Adrenal gland (tissue), 12 donors: ENCODE measurements around the gene BCOR. TPM values are rescaled to one million over a fixed set of nuclear protein-coding genes. Genes with fewer than 3 reads are reported as not detected.

ENCODE experiments used
- DNase-seq, 7 donors: peaks; one replicate each; pipeline ENCODE4 v3.0.0-alpha.2; 2019 to 2020
- H3K27ac ChIP-seq, 5 donors: fragments of 200-600 bp; sonication (generic) in 4 of 5; 1 replicate in 3 of 5; 2 replicates in 2 of 5; pipeline versions ENCODE4 v1.5.1 to v1.8.0; 2016 to 2020; ENCODE audit warnings: mild to moderate bottlenecking in 1 of 5
- H3K27me3 ChIP-seq: fragments of 200-600 bp; 2 replicates; pipeline ENCODE4 v1.8.0; 2021
- H3K36me3 ChIP-seq, 2 donors: fragments of 200-600 bp; replicated peaks in 1 of 2; 1 replicate in 1 of 2; 2 replicates in 1 of 2; pipeline versions ENCODE4 v1.5.1 to v1.8.0; 2018 to 2022
- H3K4me1 ChIP-seq, 2 donors: fragments of 200-600 bp; replicated peaks in 1 of 2; 1 replicate in 1 of 2; 2 replicates in 1 of 2; pipeline versions ENCODE4 v1.5.1 to v1.8.0; 2018 to 2021
- H3K4me3 ChIP-seq, 4 donors: fragments of 200-600 bp; sonication (generic) in 3 of 4; one replicate each; pipeline ENCODE4 v1.5.1; 2016 to 2018
- H3K9me3 ChIP-seq, 3 donors: fragments of 200-600 bp; sonication (generic) in 1 of 3; replicated peaks in 1 of 3; 1 replicate in 2 of 3; 2 replicates in 1 of 3; pipeline versions ENCODE4 v1.5.1 to v1.8.0; 2016 to 2021
- POLR2A ChIP-seq, 2 donors: fragments of 450-650 bp; IDR thresholded peaks; one replicate each; pipeline ENCODE4 v1.6.1; 2017; ENCODE audit warnings: antibody characterized with exemption in 2 of 2, mild to moderate bottlenecking in 2 of 2, moderate library complexity in 1 of 2
- WGBS, 4 donors: extraction: QIAGEN DNeasy Blood & Tissue Kit in 2 of 4; methylation state at CpG; one replicate each; pipeline versions ENCODE4 v1.1.5 to v1.1.7; 2013 to 2017; 5-methylcytosine and 5-hydroxymethylcytosine counted together
- intact Hi-C, 2 donors: fragments of 100-400 bp; cut with DNase I; formaldehyde crosslinking; loops; one replicate each; pipeline versions ENCODE4 v1.14.1 to v1.15.0; 2022 to 2023
- polyA plus RNA-seq, 3 donors: library from polyadenylated mRNA; stranded (reverse); fragments of 200-250 nt in 2 of 3; fragments of 350-450 nt in 1 of 3; fragmentation: Illumina TruSeq in 1 of 3; extraction: RNeasy Lipid Tissue Mini Kit (QIAGEN cat#74804) in 1 of 3; gene quantifications; one replicate each; pipeline ENCODE4 v1.2.3, GENCODE V29; 2013 to 2014
- total RNA-seq, 9 donors: library from RNA; depleted of rRNA in 4 of 9; stranded (reverse); fragments of >200 nt in 4 of 9; fragments of 120-200 nt in 1 of 9; fragmentation: NEBNext Ultra II Directional in 1 of 9; extraction: Animal tissue kit (Norgen Biotek cat#: 25700) in 1 of 9; gene quantifications; one replicate each; pipeline versions ENCODE4 v1.1.0 to v1.2.4, GENCODE V29; 2013 to 2023
- TF ChIP-seq, protein P1 (sequence below), 6 experiments: fragments of 450-650 bp in 4 of 6; fragments of 200-600 bp in 2 of 6; sonication (generic) in 1 of 6; IDR thresholded peaks; 1 replicate in 5 of 6; 2 replicates in 1 of 6; pipeline versions ENCODE4 v1.5.1 to v1.8.0; 2016 to 2021; ENCODE audit warnings: antibody characterized with exemption in 6 of 6, mild to moderate bottlenecking in 2 of 6, moderate library complexity in 1 of 6
- donor health status: healthy with polysubstance abuse.
- donor health status: Bipolar disorder and iron deficiency.
- donor health status: DM: yes; HTN: yes; CAD: no.
- donor health status: DM: no; HTN: no; CAD: no.
- donor health status: DM: no; HTN: no; CAD: no.
- donor health status: DM: yes; HTN: yes; CAD: no.

The BCOR gene
- total and polyA plus RNA-seq, 12 donors: 13.7 to 42.9 (median 29.0) TPM

DNA sequence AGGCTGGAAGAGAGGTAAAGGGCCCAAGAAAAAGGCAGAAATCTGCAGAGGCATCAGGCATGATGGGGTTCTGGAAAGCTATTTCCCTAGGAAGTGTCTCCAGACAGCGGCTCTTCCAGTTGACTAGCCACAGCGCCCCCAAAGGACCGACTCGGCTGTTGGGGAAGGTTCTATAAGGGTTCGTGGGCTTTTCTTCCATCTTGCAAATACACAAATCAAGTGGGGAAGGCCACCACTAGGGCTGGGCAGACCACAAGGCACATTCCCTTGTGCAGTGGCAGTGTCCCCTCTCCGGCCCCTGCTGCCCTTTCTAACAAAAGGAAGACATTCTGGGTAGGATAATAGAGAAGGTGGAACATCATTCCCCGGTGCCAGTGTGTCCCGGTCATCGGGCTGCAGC lies 18.2 kb downstream of the BCOR start:
- Histone ChIP-seq H3K27ac (no peak overlapping the region), H3K27me3 (peaks cover 9% of the 10 kb centered on the region), H3K36me3 (peaks cover 0 to 12% of the 10 kb centered on the region in 2 donors), H3K4me3 (no peak overlapping the region), H3K9me3 (no peaks in the 10 kb centered on the region), H3K4me1 (peaks cover 14 to 15% of the 10 kb centered on the region in 2 donors)
- DNase-seq: no peak
- no peak for TF ChIP-seq POLR2A (IDR thresholded peaks at IDR 0.05)
- TF ChIP-seq, protein P1, sequence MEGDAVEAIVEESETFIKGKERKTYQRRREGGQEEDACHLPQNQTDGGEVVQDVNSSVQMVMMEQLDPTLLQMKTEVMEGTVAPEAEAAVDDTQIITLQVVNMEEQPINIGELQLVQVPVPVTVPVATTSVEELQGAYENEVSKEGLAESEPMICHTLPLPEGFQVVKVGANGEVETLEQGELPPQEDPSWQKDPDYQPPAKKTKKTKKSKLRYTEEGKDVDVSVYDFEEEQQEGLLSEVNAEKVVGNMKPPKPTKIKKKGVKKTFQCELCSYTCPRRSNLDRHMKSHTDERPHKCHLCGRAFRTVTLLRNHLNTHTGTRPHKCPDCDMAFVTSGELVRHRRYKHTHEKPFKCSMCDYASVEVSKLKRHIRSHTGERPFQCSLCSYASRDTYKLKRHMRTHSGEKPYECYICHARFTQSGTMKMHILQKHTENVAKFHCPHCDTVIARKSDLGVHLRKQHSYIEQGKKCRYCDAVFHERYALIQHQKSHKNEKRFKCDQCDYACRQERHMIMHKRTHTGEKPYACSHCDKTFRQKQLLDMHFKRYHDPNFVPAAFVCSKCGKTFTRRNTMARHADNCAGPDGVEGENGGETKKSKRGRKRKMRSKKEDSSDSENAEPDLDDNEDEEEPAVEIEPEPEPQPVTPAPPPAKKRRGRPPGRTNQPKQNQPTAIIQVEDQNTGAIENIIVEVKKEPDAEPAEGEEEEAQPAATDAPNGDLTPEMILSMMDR (IDR thresholded peaks at IDR 0.05): no peak
- intact Hi-C loops: no loop called here
- WGBS, 4 donors: 64 to 91% (median 76%) methylated on average over 4 to 9 of the region's 9 CpGs

DNA sequence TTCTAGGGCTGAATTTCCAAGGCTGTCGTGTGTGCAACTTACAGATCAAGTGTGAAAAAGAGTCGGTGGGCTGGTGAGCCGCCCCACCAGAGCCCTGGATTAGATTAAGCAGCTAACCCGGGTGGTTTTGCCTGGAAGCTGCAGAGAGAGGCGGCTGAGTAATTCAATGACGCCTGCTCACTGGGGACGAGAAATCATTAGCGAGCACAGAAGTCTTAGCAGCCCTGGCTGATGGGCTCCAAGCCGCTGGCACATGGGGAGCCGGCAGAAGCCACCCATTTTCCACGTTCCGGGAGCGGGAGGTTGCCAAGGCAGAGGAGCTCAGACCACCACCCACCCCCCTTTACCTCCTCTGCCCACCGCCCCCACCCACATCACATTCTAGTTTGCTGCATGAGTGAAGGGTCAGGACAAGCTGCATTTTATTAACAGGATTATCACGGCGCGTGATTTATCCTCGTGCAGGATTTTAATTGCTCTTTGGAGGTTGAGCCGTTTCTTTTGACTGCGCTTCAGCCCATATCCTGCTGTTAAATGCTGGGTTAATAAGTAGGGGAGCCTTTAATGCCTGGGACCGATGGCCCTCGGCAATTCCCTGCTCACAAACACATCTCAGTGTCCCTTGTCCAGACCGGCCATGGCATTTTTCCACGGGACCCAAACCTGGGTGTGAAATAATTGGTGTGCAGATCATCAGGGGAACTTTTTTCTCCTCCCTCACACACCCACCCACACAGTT lies 19.1 kb downstream of the BCOR start:
- no peak overlapping the region for H3K4me3 ChIP-seq
- peak overlapping the region in 1 of 5 donors; percentile 17 for H3K27ac ChIP-seq
- 51 to 84% (median 80%) methylated on average over 13 to 24 of the region's 24 CpGs for WGBS, 4 donors
- no peaks in the 10 kb centered on the region for H3K9me3 ChIP-seq
- intact Hi-C loops: no loop called here
- DNase-seq: no peak
- TF ChIP-seq, protein P1 (IDR thresholded peaks at IDR 0.05): no peak
- no peak for TF ChIP-seq POLR2A (IDR thresholded peaks at IDR 0.05)
- H3K4me1 ChIP-seq: peaks cover 5 to 7% of the 10 kb centered on the region in 2 donors
- peaks cover 0 to 21% of the 10 kb centered on the region in 2 donors for H3K36me3 ChIP-seq
- H3K27me3 ChIP-seq: peaks cover 6% of the 10 kb centered on the region

DNA sequence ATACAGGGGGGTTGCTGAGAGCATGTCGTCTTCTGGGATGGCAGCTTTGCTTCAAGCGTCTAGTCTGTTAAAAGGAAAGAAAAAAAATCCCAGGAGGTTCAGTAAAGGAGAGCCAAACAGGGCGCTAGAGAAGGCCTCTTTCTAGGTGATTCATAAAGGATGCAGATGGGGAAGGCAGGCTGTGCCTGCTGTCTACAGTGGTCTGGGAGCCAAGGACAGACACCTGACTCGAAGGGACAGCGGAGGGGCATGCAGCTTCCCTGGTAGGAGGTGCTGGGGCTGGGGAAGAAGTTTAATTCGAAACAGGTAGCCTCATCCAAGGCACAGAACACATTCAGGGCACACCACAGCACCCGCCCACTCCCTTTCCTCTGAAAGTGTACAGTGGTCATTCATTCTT lies 19.9 kb downstream of the BCOR start:
- Histone ChIP-seq H3K27me3 (no peaks in the 10 kb centered on the region), H3K4me1 (no peaks in the 10 kb centered on the region), H3K27ac (peak overlapping the region in 1 of 5 donors; percentile 17), H3K9me3 (no peaks in the 10 kb centered on the region), H3K36me3 (peaks cover 0 to 28% of the 10 kb centered on the region in 2 donors), H3K4me3 (no peak overlapping the region)
- WGBS, 4 donors: 45 to 81% (median 74%) methylated on average over 6 to 7 of the region's 7 CpGs
- TF ChIP-seq POLR2A (IDR thresholded peaks at IDR 0.05): no peak
- TF ChIP-seq, protein P1 (IDR thresholded peaks at IDR 0.05): no peak
- DNase-seq: no peak
- intact Hi-C loops: no loop called here

DNA sequence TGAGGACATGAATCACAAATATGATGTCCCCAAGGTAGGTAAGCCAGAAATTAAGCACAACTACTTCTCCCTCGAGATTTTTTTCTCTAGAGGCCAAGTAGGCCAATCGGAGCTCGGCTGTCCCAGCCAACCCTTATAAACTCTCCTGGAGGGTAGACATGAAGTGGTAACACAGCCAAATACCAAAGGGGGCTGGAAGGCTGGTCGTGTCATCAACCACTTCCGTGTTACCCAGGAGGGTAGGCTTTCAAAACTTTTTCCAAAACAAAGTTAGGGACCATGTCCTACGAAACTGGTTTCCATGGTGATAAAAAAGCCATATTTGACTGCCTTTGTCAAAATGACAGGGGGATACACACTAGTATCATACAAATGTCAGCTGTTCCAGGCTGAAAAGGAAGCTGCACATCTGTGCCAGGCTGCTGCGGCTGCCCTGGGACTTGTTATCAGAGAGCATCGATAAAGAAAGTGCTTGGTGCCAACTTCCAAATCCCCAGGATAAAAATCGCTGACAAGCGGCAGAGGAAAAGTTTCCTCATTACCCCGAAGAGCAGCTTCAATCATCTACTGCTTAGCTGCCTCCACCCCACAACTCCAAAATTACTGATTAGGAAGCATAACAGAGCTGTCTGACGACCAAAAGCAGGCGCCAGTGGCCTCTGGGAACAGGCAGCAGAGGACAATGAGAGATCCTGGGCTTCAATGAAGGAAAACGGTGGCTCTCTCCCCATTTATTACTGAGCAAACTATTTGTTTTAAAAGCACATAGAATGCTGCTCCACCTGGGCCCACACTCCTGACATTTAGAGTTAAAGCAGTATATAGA lies 20.8 kb downstream of the BCOR start:
- Histone ChIP-seq H3K4me1 (no peaks in the 10 kb centered on the region), H3K9me3 (no peaks in the 10 kb centered on the region), H3K27ac (peak overlapping the region in 1 of 5 donors; percentile 10), H3K36me3 (peaks cover 0 to 32% of the 10 kb centered on the region in 2 donors), H3K27me3 (no peaks in the 10 kb centered on the region), H3K4me3 (no peak overlapping the region)
- DNase-seq: peak in 1 of 7 donors; percentile 47
- intact Hi-C loops: no loop called here
- TF ChIP-seq, protein P1 (IDR thresholded peaks at IDR 0.05): no peak
- no peak for TF ChIP-seq POLR2A (IDR thresholded peaks at IDR 0.05)
- 37 to 61% (median 51%) methylated on average over 5 to 14 of the region's 14 CpGs for WGBS, 4 donors
